HS-27A (cell line): Measurements from ENCODE around the gene LY6G5C.

Source experiments
- DNase-seq: peaks from one replicate; pipeline ENCODE4 v3.0.0-alpha.2; 2012; ENCODE audit warnings: low read depth, missing footprints

The LY6G5C gene

DNA sequence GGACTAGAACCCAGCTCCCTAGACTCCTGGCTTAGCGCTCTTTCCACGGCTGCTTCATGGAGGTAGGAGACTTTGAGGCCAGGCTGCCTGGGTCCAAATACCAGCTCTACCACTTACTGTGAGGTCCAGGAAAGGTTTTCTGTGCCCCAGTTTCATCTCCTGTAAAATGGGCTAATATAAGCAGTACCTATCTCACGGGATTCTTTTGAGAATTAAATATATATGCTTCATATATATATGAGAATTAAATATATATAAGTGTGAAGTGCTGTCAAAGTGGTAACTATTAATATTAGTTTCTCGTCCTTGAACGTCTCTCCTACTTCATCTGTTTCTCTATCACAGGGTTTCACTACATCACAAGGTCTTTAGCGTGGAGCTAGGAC lies 10.2 kb upstream of the LY6G5C start:
- DNase-seq: no peak

GRCh38 chr6:31690231-31691077 lies 9.6 kb upstream of the LY6G5C start:
- DNase-seq: no peak

GRCh38 chr6:31689249-31690110 lies 8.6 kb upstream of the LY6G5C start:
- no peak for DNase-seq

DNA sequence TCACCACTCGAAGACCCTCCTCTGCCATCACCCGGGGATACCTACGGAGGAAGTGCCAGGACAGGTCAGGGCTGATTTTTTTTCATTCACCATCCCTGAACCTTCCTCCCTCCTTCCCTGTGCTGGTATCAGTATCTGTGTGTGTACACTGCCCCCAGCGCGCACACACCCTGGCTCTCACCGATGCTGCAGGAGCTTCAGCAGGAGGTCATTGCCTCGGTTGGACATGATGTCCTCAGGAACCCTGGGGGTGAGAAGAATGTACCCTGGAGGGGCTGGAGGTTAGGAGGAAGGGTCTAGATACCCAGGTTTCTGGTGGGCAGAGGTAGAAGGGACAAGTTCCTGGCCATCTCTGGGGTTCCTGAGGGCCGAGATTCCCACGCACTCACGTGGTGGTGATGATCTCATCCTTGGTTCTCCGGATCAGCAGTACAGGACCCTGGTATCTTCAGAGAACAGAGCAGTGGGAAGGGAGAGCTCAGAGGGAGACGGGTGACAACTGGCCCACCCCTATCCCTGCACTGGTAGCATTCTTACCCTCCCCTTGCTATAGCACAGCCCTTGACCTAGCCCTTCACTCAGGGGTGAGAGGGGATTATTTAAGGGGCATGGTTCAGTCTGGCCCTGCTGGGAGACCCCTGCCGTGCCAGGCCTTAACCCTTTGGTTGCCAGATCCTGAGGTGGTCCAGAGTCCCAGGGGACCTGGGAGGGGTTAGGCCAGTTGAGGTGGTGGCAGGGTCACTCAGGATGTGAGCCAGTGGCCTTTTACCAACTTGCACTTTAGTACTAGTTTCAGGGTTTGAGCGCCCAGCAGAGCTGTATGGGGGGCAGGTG lies 7.2 kb upstream of the LY6G5C start:
- no peak for DNase-seq

GRCh38 chr6:31687321-31687720 lies 6.5 kb upstream of the LY6G5C start:
- DNase-seq: no peak

- no peak for DNase-seq
These were observed 5.6 kb upstream of the LY6G5C start for GRCh38 chr6:31686483-31686882.

DNA sequence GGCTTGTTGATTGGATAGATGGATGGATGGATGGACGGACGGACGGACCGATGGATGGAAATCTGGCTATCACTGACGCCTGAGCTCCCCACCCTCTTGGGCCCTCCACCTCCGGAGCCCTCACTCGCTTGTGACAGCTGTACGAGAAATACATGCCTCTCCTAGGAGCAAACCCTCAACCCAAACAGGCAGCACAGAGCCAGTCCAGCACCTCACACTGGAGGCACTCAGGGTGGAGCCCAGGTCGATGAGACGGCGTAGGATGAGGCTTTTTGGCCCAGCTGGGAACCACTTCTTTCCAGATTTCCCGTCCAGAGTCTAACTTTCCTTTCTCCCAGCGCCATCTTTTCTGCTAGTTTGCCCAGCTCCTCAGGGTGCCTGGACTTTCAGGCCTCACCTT lies 2.7 kb upstream of the LY6G5C start:
- DNase-seq: no peak

DNA sequence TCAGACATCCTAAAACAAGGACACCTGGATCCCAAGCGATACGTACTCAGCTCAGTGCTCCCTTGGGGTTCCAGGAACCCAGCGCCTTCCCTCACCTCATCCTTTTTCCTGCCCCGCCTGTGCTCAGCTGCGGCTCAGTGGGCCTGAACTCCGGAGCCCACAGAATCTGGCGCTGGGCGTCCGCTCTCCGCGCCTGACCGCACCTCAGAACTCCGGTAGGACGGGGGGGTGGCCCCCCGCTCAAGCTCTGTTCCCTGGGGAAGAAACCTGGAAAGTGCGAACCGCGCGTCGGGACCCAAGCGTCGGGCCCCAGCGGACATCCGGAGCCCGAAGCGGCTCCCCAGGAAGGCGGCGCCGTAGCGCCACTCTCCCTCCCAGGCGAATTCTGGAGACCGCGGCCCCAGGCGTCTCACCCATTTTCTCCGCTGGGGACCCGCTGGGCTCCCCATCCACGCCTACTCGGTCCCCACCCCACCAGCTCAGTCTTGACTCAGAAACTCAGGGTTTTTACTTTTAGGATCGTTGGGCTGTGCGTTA lies 336 bp upstream of the LY6G5C start:
- no peak for DNase-seq

GRCh38 chr6:31677955-31678354 lies 2.9 kb downstream of the LY6G5C start:
- no peak for DNase-seq

DNA sequence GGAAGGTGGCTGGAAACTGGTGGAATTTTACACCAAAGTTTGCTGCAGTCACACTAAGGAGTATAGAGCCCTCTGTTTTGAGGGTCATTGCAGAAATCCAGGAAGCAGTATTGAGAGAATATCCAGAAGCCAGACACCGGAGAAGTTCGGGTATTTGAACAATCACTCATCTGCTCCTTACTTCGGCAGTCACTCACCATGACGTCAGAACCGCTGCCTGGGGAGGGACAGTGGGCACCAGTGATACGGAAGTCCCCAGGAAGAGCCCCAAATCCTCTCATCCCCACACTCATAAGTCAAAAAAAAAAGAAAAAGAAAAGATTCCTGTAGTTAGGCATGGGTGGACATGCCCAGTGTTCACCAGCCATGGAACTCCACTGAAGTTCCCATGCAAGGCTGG lies 4.0 kb downstream of the LY6G5C start:
- no peak for DNase-seq

DNA sequence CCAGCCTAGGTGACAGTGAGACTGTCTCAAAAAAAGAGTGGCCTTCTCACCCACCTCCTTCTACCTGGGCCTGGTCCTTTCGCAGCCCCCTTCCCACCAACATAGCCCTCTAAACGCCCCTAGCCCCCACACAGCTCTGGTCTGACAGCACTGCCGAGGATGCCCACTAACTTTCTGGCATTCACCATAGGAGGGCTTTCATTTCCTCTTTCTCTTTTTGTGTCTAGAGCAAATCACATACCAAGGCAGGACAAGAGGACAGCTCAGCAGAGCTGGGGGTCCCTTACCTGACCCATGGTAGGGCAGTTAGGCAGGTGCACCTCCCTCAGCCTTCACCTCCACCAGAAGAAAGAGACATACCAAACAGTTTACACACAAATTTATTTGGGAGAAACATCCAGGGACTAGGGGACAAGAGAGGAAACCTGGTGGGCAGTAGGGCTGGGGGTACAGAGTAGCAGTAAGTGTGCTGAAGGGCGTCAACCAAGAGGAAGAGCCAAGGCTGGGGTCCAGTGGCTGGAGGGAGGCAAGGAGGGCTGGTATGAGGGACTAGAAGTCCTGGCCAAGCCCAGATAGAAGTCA lies 4.5 kb downstream of the LY6G5C start:
- DNase-seq: no peak

GRCh38 chr6:31669676-31670075 lies 11.2 kb downstream of the LY6G5C start, which contains the start of gene LY6G5B:
Gene LY6G5B, plus strand, starts transcription at chr6:31669976. Its CDS starts 975 bp downstream, at chr6:31670951.
- DNase-seq: no peak

DNA sequence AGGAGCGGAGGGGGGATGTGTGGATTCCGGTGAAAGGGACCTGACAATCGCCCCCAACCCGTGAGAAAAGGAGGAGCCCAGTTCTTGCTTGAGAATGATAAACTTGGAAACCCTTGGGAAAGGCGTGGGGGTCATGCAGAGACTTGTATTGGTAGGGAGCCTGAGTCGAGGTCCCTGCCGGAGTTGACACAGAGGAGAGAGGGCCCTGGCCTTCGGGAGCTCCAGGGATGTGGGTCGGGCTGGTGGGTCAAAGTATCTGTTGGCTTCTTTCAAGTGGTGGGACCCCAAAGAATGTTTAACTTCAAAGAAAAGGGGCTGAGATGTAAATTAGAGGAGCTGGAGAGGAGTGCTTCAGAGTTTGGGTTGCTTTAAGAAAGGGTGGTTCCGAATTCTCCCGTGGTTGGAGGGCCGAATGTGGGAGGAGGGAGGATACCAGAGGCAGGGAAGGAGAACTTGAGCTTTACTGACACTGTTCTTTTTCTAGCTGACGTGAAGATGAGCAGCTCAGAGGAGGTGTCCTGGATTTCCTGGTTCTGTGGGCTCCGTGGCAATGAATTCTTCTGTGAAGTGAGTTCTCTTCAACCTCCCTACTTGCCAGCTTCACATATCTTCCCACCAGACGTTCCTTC lies 14.4 kb downstream of the LY6G5C start:
- no peak for DNase-seq

GRCh38 chr6:31665501-31666336 lies 15.1 kb downstream of the LY6G5C start, which contains the start of gene CSNK2B:
Gene CSNK2B, plus strand, starts transcription at chr6:31666080. Its CDS starts 752 bp downstream, at chr6:31666832.
- DNase-seq: peak; percentile 95

- peak; percentile 94 for DNase-seq
These were observed 15.9 kb downstream of the LY6G5C start, which contains the start of gene GPANK1 for GRCh38 chr6:31664790-31665500. Gene GPANK1, minus strand, starts transcription at chr6:31664997. Its CDS starts 519 bp downstream, at chr6:31664478.

GRCh38 chr6:31663961-31664789 lies 16.7 kb downstream of the LY6G5C start:
- no peak for DNase-seq

GRCh38 chr6:31663126-31663960 lies 17.5 kb downstream of the LY6G5C start:
- no peak for DNase-seq
